Esophagus mucosa (tissue), 1 donor: Measurements from ENCODE around the gene TNXB. TPM values are rescaled to one million over a fixed set of nuclear protein-coding genes. Genes with fewer than 3 reads are reported as not detected.
"Not testable (repeated sequence)": the region's sequence is repeated elsewhere in the genome, so short reads cannot be mapped to it uniquely, and the experiment has no call there.

ENCODE experiments used
- ATAC-seq: fragments of 200-7000 bp; cut with Tn5 transposase; one replicate; pipeline ENCODE4 v1.9.1; 2020
- total RNA-seq: library from RNA; stranded (reverse); gene quantifications from one replicate; pipeline ENCODE4 v1.2.4, GENCODE V29; 2023
- donor health status: DM: yes; HTN: yes; CAD: no.

The TNXB gene
- total RNA-seq, 1 donor from 2014 or later, result 7.6 TPM

DNA sequence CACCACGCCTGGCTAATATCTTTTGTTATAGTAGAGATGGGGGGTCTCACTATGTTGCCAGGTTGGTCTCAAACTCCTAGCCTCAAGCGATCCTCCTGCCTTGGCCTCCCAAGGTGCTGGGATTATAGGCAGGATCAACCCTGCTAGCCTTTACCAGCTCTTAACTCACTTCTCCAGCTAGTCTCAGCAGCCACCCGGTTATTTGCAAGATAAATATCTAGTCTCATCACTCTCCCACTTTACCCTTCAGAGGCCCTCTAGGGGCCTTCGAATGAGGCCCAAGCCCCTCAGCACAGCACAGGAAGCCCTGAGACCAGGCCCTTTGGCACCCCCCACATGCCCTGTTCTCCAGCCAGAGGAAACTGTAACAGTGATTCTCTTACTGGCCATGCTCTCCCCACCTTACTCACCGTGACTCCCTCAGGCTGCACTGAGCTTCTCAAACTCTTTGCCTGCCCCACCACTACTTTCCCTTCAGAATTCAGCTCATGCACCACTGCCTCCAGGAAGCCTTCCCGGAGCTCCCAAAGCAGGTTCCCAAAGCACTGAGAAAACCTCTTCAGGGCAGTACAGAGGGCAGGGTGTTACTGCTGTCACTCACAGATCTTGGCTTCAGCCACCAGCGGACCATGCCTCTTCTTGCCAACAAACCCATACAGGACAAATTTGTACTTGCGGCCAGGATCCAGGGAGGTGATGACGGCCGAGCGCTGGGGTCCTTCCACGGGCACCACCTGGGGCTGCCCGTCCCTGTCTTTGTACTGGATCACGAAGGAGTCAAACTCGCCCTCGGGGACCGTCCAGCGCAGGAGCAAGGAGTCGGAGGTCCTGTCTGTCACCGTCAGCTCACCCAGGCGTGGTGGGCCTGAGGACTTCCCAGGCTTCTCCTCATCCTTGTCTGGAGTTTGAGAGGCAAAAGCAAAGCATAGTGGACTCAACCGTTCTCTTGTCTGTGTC lies 25.0 kb downstream of the TNXB start:
- ATAC-seq, result no peak

GRCh38 chr6:32082935-32083334 lies 26.2 kb downstream of the TNXB start:
- peak; percentile 81 for ATAC-seq

DNA sequence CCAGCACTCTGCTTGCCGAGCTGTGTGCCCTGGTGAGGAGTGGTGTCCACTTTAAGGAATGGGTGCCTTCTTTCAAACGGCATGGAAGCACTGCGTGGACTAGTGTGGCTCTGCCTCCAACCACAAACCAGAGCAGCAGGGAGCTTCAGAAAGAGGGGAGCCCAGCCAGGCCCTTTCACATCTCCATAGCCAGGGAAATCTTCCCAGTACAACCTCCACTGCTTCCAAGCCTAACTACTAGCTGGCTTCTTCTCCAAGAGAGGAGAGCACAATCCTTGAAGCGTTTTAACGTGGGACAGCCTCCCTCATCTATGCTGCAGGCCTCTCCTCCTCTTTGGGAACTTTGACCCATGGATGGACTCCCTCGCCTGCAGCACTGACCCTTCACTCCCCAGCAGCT lies 26.7 kb downstream of the TNXB start:
- no peak for ATAC-seq

DNA sequence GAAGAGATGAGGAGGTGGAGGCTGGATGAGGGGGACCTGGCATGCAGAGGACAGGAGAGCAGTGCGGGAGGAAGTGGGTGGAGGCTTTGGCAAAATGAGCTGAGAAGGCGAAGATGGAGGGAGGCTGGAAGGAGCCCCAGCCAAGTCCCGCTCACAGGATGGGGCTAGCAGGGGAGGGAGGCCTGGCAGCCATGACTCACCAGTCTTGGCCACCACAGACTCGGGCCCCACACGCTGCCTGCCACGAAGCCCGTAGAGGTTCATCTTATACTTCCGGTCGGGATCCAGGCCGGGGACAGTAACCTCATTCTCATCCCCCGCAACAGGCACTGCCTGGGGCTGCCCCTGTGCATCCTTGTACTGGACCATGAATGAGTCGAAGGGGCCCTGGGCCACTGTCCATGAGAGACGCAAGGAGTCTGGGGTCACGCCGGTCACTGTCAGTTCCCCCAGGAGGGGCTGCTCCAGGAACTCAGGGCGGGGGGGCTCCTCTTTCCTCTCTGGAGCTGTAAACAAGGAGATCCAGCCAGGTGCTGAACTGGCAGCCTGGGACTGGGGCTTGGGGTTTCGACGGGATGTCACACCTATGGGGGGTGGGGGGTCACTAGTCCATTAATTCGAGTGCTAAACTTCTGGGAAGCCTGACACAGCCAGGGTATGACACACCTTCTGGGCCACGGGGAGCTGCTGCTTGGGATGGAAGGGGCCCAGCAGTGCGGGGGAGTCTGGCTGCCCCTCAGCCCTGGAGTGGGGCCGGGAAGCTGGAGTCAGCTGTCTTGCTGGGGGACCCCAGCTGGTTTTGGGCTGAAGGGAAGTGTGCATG lies 27.8 kb downstream of the TNXB start:
- peak; percentile 17 for ATAC-seq

DNA sequence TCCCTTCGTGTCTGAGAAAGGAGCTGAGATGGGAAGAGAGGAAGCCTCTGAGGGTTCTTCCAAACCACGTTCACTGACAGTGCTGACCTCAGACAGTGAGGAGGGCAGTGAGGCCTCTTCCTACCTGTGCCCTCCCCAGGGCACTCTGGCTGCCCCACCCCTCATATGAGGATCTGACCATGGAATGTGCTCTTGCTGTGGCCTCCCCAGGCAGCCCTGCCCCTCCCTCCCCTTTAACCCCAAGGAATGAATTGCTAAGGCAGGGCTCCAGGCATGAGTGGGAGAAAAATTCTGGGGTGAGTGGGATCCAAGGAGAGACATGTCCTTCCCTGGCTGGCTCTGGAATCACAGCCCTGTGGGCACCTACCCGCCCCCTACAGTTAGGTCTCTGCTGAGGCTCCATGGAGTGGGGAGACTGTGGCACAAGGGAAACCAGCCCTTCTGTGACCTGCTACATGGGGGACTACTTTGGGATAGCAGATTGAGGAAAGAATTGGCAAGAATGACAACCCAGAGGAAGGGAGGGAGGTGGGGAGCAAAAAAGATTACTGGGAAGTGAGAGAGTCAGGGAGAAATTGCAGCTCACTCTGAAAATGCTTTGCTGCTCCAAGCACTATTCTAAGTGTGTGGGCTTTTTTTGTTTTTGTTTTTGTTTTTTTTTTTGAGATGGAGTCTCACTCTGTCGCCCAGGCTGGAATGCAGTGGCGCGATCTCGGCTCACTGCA lies 29.4 kb downstream of the TNXB start:
- ATAC-seq, result no peak

- ATAC-seq, result peak; percentile 76
These were observed 32.8 kb downstream of the TNXB start for GRCh38 chr6:32076321-32076809.

GRCh38 chr6:32075781-32076180 lies 33.4 kb downstream of the TNXB start:
- ATAC-seq, result peak; percentile 71

DNA sequence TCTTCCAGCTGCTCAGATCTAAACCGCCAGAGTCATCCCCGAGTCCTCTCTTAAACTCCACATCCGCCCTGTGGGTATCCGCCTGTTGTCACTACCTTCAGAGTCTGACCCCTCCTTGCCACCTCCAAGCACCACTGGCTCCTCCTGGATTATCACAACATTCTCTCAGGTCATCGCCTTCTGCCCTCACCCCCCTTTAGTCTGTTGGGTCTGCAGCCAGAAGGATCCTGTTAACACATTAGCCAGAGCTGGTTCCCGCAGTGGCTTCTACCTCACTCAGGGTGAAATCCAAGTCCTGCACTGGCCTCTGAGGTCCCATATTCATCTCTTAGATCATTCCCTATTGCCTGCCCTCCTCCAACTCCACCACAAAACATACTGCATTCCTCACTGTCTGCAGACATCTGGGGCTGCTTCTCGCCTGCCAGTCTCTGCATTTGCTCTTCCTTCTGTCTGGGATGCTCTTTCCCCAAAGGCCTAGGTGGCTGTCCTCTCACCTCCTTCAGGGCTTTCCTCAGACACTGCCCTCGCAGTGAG lies 34.1 kb downstream of the TNXB start:
- no peak for ATAC-seq

GRCh38 chr6:32073613-32074012 lies 35.5 kb downstream of the TNXB start:
- no peak for ATAC-seq

GRCh38 chr6:32073101-32073500 lies 36.0 kb downstream of the TNXB start:
- ATAC-seq, result no peak

DNA sequence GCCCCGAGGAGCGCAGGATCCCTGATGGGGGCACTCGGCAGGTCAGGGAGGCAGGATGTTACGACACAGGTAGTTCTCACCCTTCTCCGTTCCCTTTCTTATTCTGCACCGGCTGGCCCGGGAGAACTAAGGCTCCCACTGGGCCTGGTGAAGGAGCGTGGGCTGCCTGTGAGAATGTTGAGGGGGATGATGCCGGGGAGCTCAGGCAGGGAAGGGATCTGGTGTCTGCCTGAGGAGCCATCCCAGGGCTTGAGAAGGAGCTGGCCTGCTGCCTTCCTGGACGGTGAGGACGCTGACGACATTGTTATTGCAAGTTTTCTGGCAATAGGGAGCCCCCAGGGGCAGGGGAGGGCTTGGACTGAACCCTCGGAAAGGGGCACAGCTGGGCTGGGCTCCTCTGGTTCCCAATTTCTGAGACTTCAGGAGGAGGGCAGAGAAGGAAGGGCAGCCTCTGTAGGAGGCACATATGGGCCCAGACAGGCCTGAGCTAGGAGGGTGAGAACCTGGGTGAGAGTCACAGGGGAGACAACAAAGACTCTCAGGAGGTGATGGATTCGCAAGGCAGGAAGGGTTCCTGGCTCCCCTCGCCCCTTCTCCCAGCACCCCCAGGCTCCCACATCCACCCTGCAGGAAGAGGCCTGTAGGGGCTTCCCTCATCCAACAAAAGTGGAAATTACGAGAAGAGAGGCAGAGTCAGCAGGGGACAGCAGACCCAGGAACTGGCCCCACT lies 38.2 kb downstream of the TNXB start:
- ATAC-seq, result no peak

- ATAC-seq, result no peak
These were observed 39.1 kb downstream of the TNXB start for GRCh38 chr6:32069878-32070515.

DNA sequence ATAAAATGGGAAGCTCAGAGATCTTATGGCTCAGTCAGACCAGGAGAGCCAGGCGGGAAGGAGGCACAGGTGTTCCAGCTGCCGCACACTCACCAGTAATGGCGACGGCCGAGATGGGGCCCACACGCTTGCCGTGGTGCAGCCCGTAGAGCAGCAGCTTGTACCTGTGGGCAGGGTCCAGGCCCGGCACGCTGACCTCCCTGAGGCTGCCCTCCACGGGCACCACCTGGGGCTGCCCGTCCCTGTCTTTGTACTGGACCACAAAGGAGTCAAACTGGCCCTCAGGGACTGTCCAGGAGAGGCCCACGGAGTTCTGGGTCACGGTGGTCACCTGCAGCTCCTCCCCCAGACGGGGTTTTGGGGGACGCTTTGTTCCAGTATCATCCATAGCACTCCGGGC lies 39.7 kb downstream of the TNXB start:
- no peak for ATAC-seq

DNA sequence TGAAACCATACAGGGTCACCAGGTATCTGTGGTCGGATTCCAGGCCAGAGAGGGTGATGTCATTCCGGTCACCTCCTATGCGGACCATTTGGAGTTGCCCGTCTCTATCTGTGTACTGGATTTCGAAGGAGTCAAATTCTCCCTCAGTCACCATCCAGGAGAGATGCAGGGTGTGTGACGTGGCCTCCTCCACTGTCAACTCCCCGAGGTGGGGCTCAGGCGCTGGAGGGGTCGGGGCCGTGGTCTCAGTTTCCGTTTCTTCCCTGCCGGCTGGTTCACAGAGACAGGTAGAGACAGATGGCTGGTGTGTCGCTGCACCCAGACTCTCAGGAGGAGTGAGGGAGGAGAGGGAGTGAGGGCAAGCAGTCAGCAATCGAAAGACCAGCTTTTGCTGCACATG lies 40.3 kb downstream of the TNXB start:
- no peak for ATAC-seq

DNA sequence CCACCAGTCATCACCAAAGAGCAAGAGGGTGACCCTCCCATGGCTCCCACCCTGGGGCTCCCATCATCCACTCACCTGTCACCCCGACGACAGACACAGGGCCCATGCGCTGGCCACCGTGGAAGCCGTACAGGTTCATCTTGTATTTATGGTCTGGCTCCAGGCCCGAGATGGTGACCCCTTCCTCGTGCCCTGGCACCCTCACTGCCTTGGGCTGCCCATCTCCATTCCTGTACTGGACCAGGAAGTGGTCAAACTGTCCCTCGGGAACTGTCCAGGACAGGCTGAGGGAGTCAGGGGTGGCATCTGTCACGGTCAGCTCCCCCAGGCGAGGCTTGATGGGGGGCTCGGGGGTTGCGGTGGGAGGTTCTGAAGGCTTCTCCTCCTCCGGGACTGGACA lies 40.8 kb downstream of the TNXB start:
- ATAC-seq, result not testable (repeated sequence)

DNA sequence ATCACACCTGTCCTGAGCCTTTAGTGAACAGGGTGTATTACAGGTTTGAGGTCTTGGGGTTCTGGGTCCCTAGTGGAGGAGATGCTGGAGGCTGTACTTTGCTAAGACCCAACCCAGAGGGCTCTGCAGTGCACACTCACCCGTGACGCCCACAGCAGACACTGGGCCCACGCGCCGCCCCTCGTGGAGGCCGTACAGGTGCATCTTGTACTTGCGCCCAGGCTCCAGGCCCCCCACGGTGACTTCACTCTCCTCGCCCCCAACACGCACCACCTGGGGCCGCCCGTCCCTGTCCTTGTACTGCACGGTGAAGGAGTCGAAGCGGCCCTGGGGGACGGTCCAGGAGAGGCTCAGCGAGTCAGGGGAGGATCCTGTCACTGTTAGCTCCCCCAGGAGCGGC lies 41.6 kb downstream of the TNXB start:
- not testable (repeated sequence) for ATAC-seq

DNA sequence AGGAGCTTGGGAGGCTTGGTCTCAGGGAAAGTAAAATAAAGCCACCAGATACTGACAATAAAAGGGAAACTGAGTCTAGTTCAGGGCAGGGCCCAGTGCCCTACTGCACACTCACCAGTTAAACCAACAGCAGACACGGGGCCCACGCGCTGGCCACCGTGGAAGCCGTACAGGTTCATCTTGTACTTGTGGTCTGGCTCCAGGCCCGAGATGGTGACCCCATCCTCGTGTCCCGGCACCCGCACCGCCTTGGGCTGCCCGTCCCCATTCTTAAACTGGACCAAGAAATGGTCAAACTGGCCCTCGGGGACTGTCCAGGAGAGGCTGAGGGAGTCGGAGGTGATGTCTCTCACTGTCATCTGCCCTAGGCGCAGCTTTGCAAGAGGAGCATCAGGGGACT lies 44.4 kb downstream of the TNXB start:
- ATAC-seq, result no peak

DNA sequence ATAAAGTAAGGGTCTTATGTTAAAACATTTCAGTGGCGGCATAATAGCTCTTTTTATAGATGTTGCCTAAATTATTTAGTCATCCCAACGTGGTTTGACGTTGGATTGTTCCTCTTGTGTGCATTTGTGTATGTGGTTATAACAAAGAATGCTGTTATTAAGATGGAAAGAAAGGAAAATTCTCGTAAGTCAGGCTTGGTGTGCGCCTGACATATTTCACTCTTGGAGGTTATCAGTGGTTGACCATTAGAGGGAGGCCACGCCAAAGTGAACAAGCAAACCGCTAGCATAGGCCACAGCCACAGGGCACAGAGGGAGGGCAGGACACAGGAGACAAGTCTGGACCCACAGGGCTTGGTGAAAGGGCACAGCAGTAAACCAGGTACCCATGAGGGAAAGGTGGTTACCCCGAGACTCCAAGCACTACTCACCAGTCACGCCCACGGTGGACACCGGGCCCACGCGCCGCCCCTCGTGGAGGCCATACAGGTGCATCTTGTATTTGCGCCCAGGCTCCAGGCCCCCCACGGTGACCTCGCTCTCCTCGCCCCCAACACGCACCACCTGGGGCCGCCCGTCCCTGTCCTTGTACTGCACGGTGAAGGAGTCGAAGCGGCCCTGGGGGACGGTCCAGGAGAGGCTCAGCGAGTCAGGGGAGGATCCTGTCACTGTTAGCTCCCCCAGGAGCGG lies 48.0 kb downstream of the TNXB start:
- ATAC-seq, result no peak

DNA sequence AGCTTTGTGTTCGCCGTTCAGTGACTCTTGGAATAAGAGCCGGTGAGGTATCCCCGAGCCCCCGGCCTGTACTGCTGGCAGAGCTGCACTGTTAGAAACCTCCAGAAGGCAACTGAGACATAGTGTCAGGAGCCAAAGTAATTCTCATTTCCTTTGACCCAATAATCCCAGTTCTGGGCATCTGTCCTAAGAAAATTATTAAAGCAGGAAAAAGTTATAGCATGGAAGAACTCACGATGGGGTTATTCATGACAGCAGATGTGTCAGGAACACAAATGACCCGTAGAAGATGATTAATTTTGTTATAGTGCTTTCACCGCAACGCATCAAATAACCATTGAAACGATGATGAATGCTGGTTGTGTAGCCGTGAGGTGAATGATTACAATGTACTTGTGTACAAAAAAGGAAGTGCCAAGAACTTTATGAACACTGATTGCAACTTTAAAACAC lies 50.6 kb downstream of the TNXB start:
- no peak for ATAC-seq

DNA sequence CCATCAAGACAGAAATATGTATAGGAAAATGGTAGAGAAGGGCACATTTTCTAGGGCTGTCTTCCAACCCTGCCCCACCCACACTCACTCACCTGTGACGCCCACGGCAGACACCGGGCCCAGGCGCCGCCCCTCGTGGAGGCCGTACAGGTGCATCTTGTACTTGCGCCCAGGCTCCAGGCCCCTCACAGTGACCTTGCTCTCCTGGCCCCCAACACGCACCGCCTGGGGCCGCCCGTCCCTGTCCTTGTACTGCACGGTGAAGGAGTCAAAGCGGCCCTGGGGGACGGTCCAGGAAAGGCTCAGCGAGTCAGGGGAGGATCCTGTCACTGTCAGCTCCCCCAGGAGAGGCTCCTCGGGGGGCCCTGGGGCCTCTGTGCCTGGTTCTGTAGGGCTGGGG lies 51.2 kb downstream of the TNXB start:
- ATAC-seq, result no peak

DNA sequence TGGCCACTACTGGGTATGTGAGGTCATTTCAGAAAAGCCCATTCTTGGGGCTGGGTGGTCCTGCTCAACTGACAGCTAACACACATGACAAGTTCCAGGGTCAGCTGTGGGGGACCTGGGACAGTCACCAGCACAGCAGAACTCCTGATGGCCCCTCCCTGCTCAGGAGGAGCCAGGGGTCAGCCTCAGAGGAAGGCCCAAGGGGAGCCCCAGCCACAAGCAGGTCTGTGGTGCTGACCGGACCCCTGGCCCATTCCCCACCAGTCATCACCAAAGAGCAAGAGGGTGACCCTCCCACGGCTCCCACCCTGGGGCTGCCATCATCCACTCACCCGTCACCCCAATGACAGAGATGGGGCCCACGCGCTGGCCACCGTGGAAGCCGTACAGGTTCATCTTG lies 52.9 kb downstream of the TNXB start:
- no peak for ATAC-seq
